Thyroid gland (tissue), 4 donors: Measurements from ENCODE around the gene TSPAN32.

Experiments used
- POLR2A ChIP-seq, 2 donors: fragments of 450-650 bp; IDR thresholded peaks; one replicate each; pipeline ENCODE4 v1.6.1; 2017; ENCODE audit warnings: antibody characterized with exemption in 2 of 2, mild to moderate bottlenecking in 2 of 2, moderate library complexity in 1 of 2
- TF ChIP-seq, protein P1 (sequence below), 6 experiments: fragments of 200-600 bp in 3 of 6; fragments of 450-650 bp in 3 of 6; sonication (generic) in 3 of 6; IDR thresholded peaks; one replicate each; pipeline ENCODE4 v1.5.1; 2016 to 2019; ENCODE audit warnings: antibody characterized with exemption in 6 of 6, mild to moderate bottlenecking in 2 of 6, inconsistent platforms in 1 of 6, moderate library complexity in 1 of 6

GRCh38 chr11:2360081-2360642, 58.3 kb downstream of the TSPAN32 start:
- TF ChIP-seq POLR2A (IDR thresholded peaks at IDR 0.05), result no peak
- TF ChIP-seq, protein P1, sequence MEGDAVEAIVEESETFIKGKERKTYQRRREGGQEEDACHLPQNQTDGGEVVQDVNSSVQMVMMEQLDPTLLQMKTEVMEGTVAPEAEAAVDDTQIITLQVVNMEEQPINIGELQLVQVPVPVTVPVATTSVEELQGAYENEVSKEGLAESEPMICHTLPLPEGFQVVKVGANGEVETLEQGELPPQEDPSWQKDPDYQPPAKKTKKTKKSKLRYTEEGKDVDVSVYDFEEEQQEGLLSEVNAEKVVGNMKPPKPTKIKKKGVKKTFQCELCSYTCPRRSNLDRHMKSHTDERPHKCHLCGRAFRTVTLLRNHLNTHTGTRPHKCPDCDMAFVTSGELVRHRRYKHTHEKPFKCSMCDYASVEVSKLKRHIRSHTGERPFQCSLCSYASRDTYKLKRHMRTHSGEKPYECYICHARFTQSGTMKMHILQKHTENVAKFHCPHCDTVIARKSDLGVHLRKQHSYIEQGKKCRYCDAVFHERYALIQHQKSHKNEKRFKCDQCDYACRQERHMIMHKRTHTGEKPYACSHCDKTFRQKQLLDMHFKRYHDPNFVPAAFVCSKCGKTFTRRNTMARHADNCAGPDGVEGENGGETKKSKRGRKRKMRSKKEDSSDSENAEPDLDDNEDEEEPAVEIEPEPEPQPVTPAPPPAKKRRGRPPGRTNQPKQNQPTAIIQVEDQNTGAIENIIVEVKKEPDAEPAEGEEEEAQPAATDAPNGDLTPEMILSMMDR (IDR thresholded peaks at IDR 0.05), result no peak
